Dermis microvascular lymphatic vessel endothelial cell (primary cell): Measurements from ENCODE around the gene PNMA6E. TPM values are rescaled to one million over a fixed set of nuclear protein-coding genes. Genes with fewer than 3 reads are reported as not detected.
"Not testable (repeated sequence)": the region's sequence is repeated elsewhere in the genome, so short reads cannot be mapped to it uniquely, and the experiment has no call there.

Experiments
- DNase-seq, 2 donors: peaks; one replicate each; pipeline versions ENCODE4 v3.0.0 to v3.0.0-alpha.2; 2010; ENCODE audit warnings: low read depth in 2 of 2
- total RNA-seq: library from RNA; depleted of rRNA; stranded (reverse); fragments of >200 nt; gene quantifications from 2 replicates; pipeline ENCODE4 v1.2.1, GENCODE V29; 2014

The PNMA6E gene
- total RNA-seq, 1 donor from 2014 or later, result not detected

DNA sequence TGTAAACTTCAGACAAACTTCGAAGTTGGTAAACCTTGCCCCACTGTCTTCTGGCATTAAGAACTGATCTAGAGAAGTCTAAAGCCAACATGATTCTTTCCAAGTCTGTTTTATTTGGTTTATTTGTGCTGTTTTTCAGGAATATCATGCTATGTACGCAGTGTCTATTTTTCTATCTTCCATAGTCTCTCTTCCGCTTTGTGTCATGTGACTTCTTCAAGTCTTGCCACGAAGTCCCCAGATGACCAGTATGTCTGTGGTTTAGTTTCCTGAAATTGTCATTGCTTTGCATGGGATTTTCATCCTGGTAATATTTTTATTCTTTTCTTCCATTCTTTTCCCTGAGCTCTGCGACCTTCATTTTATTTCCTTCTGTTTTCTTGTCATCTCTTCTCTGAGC lies 15.1 kb downstream of the PNMA6E start:
- DNase-seq, result no peak

DNA sequence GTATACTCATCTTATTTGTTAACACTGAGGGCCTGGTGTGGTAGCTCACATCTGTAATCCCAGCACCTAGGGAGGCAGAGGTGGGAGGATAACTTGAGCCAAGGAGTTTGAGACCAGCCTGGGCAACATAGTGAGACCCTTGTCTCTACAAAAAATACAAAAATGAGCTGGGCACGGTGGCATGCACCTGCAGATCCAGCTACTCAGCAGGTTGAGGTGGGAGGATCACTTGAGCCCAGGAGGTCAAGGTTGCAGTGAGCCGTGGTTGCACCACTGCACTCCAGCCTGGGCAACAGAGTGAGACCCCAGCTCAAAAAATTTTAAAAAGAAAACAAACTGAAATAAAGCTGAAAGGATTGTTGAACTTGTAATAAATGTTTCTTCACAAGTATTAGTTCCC lies 16.2 kb downstream of the PNMA6E start:
- not testable (repeated sequence) for DNase-seq

DNA sequence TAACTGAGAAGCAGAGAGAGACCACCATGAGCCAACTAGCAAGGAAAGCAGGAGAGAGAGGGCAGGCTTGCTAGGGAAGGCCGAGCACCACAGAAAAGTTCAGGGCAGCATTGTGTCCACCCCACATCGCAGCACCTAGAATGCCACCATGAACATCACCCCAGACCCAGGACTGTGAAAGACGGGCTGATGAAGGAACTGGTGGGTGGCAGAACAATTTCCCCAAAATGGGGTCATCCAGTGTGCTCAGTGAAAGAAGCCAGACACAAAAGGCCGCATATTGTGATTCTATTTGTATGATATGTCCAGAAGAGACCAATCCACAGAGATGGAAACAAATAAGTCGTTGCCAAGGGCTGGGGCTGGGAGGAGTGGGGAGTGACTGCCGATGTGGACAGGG lies 16.8 kb downstream of the PNMA6E start:
- DNase-seq, result no peak

DNA sequence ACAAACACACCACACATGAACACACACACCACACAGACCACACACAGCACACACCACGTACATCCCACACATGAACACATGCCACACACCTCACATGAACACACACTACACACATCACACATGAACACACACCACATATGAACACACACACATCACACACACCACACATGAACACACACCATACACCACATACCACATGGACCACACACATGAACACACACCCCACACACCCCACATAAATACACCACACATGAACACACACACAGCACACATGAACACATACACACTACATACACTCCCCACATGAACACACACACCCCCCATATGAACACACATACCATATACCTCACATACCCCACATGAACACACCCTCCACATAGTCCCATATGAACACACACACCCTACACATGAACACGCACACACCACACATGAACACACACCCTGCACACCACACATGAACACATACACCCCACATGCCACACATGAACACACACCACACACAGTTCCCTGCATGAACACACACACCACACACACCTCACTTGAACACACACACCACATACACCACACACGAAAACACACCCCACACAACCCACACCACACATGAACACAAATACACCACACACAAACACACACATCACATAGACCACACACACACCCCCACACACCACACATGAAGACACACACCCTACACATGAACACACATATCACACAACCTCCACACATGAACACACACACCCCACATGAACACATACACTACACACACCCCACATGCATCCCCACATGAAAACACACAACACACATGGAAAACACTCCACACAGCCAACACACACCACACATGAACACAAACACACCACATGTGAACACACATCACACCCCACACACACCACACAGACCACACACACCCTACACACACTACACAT lies 18.3 kb downstream of the PNMA6E start:
- DNase-seq, result no peak

DNA sequence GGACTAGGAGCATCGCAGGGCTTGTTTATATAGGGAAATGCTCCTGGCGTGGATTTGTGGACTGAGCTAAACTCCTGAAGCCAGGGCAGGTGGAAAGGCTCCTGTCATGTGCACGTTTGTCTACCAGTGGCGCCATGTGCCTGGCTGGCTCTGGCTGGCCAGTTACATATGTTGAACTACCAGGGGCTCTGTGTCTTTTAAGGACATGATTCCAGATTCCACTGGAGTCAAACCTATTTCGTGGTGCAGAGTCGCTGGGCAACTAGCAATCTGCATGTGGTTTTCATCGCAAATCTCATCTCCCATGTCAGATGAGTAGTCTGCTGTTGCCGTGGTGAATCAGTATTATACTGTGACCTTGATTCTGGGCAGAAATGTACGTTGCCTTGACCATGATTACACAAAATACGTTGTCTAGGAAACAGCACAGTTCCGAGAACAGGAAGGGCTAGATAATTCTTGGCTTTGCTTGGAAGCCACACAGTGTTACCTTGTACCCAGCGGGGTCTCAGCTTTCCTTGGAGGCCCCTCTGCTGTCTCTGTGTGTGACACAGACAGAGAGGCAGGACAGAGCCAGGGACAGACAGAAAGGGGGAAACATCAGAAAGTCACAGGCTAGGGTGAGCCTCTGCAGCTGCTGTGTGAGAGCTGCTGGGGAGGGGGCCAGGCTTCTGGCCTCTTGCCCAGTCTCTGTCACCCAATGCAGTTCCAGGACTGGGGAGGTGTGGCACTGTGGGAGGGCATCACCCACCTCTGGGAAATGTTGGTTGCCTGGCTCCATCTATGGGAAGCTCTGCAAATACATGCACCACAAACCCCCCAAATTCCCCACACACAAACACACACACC lies 19.2 kb downstream of the PNMA6E start:
- peak; percentile 27 to 43 for DNase-seq

DNA sequence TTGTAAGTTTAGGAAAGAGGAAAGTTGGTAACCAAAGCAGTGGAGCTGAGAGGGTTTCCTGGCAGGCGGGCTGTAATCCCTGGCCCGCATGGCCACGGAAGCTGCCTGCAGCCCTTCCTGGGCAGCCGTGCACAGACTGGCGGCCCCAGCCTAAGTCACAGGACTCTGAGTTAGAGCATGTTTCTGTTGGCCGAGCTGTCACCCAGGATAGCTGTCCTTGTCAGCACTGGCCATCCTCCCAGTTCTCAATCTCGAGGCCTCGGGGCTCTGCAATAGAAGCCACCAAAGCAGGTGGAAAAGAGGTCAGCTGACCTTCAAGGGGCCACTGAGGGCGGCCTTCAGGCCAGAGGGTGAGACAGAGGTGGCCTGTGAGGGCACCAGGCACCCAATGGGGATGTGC lies 20.5 kb downstream of the PNMA6E start:
- DNase-seq, result peak in 1 of 2 donors; percentile 4

DNA sequence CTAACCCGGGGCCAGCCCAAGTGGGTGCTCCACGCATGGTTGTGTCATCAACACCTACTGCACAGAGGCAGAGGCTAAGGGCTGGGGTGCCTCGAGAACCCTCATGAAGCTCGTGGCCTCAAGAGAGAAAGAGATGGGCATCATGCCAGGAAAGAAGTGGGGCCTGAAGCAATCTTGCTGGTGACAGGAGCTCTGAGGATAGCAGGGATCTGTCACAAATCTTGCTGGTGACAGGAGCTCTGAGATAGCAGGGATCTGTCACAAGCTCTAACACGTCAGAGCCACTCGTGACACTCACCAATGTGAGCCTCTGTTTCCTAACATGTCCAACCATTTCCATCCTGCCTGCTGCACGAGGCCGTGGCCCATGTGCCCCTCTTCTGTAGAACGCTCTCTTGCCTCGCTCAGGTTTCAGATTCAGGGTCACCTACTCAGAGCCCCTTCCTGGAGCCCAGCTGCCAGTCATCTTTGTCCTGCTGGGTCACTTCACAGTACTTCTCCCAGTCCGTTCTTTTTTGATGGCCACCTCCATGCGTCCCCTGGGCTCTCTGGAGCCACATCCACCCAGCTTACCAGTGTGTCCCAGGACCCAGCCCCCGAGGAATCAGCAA lies 21.1 kb downstream of the PNMA6E start:
- DNase-seq, result no peak

DNA sequence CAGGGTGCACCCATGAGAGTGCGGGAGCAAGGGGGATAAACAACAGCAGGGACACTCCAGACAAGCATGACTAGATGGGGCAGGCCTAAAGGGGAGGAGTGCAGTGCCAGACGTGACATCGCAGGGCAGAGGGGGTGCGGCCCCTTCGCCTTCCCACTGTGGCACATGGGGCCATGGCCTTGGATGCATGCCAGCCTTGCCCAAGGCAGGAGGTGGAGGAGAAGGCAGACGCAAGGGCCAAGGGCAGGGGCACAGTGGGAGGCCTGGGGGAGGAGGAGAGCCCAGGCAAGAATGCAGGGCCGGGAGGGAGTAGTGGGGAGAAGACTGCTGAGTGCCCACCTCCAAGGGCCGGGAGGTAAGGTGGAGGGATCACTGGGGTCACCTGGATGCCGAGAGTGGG lies 21.6 kb downstream of the PNMA6E start:
- no peak for DNase-seq

DNA sequence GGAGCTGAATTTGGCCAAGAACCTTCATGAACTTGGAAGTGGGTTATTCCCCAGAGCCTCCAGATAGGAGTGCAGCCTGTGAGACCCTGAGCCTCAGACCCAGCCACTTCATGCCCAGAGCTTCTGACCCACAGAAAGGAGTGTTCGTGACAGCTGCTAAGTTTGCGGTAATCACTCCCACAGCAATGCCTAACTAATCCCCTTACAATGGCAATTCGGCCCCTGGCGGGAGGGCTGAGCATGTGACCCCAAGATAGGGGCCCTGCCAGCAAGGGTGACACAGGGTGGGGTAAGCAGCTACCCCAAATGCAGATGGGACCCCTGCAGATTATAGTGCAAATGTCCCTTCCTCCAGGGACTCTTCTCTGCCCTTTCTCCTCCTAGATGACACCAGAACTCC lies 22.5 kb downstream of the PNMA6E start:
- no peak for DNase-seq

DNA sequence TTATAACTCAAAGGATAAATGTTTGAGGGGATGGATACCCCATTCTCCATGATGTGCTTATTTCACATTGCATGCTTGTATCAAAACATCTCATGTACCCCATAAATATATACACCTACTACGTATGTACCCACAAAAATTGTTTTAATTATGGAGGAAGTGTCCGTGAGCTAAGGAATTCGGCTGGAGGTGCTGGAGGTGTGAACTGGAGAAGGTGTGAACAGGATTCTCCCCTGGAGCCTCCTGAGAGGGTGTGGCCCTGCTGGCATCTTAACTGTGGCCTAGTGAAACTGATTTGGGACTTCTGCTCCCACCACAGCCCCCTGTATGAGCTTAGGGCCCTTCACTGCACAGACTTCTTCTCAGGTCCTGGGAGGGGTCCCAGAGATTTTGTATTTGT lies 23.4 kb downstream of the PNMA6E start:
- no peak for DNase-seq

DNA sequence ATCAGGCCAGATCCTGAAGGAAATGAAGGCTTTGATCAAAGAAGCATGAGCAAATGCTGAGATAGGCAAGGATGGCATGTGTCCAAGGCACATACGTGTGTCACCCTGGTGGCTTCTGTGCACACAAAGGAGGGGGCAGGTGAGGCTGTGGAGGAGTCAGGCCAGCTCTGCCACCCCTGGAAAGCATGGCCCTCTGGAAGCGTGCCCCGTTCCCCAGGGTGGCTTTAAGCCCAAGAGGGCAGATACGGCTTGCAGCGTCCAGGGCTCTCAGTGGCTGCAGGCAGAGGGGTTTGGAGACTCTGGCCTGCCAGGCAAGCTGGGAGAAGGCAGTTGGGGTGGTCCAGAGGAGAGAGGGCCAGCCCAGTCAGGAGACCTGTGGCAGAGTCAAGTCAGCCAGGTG lies 25.6 kb downstream of the PNMA6E start:
- DNase-seq, result no peak

DNA sequence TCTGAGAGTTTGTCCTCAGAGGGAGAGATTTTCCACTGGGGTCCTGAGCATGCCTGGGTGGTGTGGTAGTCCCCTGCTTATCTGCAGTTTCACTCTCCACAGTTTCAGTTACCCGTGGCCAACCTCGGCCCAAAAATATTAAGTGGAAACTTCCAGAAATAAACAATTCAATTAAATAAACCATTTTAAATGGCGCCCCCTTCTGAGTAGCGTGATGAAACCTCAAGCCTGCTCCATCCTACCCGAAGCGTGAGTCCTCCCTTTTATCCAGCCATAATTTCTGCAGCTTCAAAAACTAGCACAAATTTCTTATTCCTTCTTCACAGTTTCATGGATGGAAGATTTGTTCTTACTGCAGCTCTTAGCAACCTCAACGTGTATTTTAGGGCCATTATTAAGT lies 26.7 kb downstream of the PNMA6E start:
- peak in 1 of 2 donors; percentile 1 for DNase-seq

DNA sequence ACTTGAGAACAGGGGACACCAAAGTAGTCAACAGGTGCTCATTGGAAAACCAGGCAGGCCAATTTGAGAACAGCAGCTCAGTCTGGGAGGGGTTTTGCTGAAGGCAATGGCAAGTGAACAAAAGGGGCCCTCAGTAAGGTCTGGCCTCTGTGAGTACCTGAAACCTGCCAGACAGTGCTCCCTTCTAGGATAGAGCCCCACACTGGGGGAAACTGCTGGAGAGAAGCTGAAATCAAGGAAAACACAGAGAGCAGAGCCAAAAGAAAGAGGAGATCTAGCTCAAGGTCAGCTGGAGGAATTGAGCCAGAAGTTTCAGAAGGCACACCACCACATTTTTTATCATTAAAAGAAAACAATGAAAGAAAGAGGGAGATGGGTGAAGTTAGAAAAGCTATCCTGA lies 28.2 kb downstream of the PNMA6E start:
- no peak for DNase-seq

DNA sequence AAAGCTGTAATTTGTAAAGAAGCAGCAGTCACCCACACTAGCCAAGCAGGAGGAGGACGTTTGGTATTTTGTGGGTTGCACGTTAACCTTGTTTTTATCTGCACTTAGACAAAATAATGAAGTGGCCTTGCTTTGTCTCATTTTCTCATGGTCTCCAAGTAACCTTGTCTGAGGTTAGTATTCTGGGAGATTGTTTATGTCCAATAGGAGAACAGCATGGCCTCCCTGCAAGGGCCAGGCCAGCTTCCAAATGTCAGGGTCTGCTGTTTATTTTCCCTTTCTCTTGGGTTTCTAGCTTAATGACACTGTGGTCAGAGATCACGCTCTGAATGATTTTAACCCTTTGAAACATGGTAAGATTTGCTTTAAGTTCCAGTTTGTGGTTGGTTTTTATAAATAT lies 29.9 kb downstream of the PNMA6E start:
- no peak for DNase-seq

DNA sequence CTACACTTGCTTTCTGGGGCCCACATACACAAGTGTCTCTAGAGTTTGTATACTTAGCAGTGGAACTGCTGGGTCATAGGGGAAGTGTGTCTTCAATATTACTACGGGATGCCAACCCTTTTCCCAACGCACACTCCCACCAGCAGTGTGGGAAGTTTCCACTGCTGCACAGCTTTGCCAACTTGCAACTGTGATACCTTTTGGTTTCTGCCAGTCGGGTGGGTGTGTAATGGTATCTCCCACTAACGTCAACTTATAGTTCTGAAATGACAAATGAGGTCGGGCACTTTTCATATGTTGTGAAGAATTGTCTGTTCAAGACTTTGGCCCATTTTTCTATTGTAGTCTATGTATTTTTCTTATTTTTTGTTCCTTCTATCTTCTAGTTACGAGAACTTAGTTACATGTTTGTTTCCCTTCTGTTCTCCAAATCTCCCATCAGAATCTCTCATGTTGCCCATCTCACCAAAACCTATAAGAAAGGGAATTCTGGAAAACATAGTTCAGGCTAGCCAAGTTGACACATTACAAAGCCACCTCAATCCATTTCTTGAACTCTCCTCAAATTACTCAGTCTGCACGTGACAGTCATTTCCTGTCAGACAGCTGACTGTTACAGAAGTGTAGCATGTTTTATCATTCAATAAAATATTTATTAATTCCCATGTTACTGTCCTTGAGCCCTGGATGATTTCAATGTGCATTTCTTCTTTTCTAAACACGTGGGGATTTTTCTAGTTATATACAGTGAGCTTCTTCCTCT lies 30.7 kb downstream of the PNMA6E start:
- peak in 1 of 2 donors; percentile 26 for DNase-seq

DNA sequence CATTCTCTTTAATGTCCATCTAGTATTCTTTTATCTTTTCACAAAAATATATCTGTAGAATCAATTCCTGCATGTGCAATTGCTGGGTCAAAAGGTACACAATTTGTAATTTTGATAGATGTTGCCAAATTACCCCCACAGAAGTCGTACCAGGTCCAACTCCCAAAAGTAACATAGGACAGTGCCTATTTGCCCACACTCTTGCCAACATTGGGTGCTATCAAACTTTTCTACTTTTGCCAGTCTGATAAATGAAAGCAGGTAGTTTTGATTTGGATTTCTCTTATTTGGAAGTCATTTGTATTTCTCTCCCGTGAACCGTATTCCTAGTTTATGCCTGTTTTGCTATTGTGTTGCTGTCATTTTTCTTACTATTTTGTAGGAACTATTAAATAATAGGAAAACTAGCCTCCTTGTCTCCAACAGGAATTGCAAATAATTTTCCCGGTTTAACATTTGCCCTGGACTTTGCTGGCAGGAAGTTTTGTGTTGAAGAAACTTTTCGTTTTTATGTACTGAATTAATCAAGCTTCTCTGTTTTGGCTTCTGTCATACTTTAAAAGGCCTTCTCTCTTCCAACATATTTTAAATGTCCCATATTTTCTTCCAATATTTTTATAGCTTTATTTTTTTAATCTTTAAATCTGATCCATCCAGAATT lies 34.1 kb downstream of the PNMA6E start:
- no peak for DNase-seq

DNA sequence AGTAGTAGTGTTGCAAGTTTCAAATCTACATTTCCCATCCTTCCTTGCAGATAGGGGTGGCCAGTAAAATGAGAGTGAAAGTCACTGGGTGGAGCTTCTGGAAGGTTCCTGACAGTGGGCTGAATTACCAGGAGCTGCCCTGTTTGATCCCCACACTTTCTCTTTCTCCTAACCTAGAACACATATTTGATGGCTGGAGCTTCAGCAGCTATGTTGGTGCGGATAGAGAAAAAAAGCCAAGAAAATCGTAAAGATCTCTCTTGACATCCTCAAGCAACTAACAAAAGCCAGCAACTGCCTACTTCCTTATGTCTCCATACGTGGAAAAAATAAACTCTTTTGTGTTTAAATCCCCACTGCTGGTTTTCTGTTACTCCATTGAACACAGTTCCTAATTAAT lies 35.0 kb downstream of the PNMA6E start:
- DNase-seq, result no peak

DNA sequence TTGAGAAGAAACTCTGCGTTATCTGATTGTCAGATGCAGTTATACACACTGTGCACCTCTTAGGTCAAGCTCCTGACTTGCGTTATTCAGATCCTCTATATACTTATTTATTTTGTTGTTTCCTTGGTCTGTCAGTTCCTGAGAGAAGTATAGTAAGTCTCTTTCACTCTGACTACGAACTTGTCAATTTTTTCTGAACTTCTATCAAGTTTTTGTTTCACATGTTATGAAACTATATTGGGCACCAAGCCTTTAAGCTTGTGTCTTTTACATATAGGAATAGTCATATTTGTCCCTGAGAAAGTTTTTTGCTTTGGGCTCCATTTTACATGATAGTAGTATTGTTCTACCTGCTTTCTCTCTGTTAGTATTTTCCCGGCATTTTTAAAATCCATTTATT lies 35.5 kb downstream of the PNMA6E start:
- DNase-seq, result no peak

DNA sequence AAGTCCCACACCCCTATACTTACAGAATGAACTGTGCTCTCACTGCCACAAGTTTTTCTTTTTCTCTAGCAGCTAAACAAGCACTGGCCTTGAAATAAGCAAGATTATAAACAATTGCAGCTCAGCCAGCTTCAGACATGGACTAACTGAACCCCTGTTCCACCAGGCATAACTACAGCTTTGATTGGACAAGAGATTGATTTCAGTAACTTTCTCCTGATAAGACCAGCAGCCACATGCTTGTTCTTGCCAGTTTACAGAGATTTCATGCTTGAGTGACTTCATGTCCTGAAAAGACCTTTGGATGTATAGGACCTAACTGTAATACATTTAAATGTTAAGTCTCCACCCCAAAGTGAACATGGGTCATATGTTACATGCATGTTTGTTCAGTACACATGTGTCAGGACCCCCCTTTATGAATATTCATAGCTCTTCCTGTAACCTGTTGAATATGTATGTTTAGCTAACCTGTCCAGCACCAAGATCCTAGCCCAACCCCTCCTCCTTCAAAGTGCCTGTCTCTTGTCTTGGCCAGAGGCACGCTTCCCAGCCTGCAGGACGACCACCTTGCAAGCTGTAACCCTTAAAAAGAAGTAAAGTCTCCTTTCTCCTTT lies 39.3 kb downstream of the PNMA6E start:
- DNase-seq, result no peak

DNA sequence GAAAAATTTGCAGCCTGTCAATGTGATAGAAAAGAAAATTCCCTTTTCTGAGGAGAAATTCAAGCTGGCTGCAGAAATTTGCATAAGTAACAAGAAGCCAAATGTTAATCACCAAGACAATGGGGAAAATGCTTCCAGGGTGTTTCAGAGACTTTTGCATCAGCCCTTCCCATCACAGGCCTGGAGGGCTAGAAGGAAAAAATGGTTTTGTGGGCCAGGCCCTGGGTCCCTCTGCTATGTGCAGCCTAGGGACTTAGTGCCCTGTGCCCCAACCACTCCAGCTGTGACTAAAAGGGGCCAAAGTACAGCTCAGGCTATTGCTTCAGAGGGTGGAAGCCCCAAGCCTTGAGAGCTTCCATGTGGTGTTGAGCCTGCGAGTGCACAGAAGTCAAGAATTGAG lies 43.3 kb downstream of the PNMA6E start:
- no peak for DNase-seq
